22Rv1 (cell line): ENCODE results near the gene RNFT2.
A peak's percentile ranks its signal among the peaks of the same experiment; 100 is the strongest.

ENCODE experiments used
- ZFX ChIP-seq: fragments of 450-650 bp; IDR thresholded peaks from 2 replicates; pipeline ENCODE4 v1.6.1; 2017; ENCODE audit warnings: antibody characterized with exemption, borderline replicate concordance
- TF ChIP-seq, protein P1 (sequence below): fragments of 450-650 bp; IDR thresholded peaks from 2 replicates; pipeline ENCODE4 v1.5.1; 2017; ENCODE audit warnings: mild to moderate bottlenecking

- TF ChIP-seq, protein P1, sequence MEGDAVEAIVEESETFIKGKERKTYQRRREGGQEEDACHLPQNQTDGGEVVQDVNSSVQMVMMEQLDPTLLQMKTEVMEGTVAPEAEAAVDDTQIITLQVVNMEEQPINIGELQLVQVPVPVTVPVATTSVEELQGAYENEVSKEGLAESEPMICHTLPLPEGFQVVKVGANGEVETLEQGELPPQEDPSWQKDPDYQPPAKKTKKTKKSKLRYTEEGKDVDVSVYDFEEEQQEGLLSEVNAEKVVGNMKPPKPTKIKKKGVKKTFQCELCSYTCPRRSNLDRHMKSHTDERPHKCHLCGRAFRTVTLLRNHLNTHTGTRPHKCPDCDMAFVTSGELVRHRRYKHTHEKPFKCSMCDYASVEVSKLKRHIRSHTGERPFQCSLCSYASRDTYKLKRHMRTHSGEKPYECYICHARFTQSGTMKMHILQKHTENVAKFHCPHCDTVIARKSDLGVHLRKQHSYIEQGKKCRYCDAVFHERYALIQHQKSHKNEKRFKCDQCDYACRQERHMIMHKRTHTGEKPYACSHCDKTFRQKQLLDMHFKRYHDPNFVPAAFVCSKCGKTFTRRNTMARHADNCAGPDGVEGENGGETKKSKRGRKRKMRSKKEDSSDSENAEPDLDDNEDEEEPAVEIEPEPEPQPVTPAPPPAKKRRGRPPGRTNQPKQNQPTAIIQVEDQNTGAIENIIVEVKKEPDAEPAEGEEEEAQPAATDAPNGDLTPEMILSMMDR = 0 out of 2 replicates have a peak, but pooled peaks have one; percentile 23
- no peak for TF ChIP-seq ZFX
Observed at GRCh38 chr12:116697716-116698115, 40.4 kb upstream of the RNFT2 start.
